Natural killer cell (primary cell): ENCODE results near the gene POC1B. TPM values are rescaled to one million over a fixed set of nuclear protein-coding genes. Genes with fewer than 3 reads are reported as not detected.

Experiments used
- ATAC-seq, 3 donors: fragments of 150-1000 bp in 2 of 3; fragments of 200-7000 bp in 1 of 3; cut with Tn5 transposase; 1 replicate in 1 of 3; 2 replicates in 2 of 3; pipeline ENCODE4 v1.10.0; 2021; ENCODE audit warnings: mild to moderate bottlenecking in 2 of 3, moderate library complexity in 2 of 3
- DNase-seq, 2 donors: peaks; one replicate each; pipeline versions ENCODE4 v3.0.0 to v3.0.0-alpha.2; 2013 to 2021; ENCODE audit warnings: mixed read lengths in 1 of 2
- H3K27ac ChIP-seq: one replicate; pipeline ENCODE4 v1.5.1; 2013; ENCODE audit warnings: mild to moderate bottlenecking, low read length
- H3K27me3 ChIP-seq: one replicate; pipeline ENCODE4 v1.6.1; 2013; ENCODE audit warnings: low read length; ENCODE audit not compliant: control insufficient read depth, insufficient read depth
- H3K36me3 ChIP-seq: one replicate; pipeline ENCODE4 v1.6.1; 2013; ENCODE audit warnings: low read length; ENCODE audit not compliant: control insufficient read depth, insufficient read depth
- H3K4me1 ChIP-seq: one replicate; pipeline ENCODE4 v1.6.1; 2013; ENCODE audit warnings: low read length; ENCODE audit not compliant: control insufficient read depth, insufficient read depth
- H3K4me3 ChIP-seq: one replicate; pipeline ENCODE4 v1.5.1; 2013; ENCODE audit warnings: low read length
- H3K9me3 ChIP-seq: one replicate; pipeline ENCODE4 v1.6.1; 2013; ENCODE audit warnings: low read length; ENCODE audit not compliant: control insufficient read depth, insufficient read depth
- H3K27ac Mint-ChIP-seq, 2 donors: one replicate each; pipeline ENCODE4 v1.8.0; 2022; ENCODE audit warnings: mild to moderate bottlenecking in 2 of 2, mixed read lengths in 2 of 2, moderate library complexity in 1 of 2
- H3K27me3 Mint-ChIP-seq, 2 donors: one replicate each; pipeline ENCODE4 v1.8.0; 2022; ENCODE audit warnings: low read depth in 2 of 2, mixed read lengths in 2 of 2
- H3K36me3 Mint-ChIP-seq: one replicate; pipeline ENCODE4 v1.8.0; 2022; ENCODE audit warnings: mixed read lengths
- H3K4me1 Mint-ChIP-seq, 2 donors: one replicate each; pipeline ENCODE4 v1.8.0; 2022; ENCODE audit warnings: mixed read lengths in 2 of 2
- H3K4me3 Mint-ChIP-seq: one replicate; pipeline ENCODE4 v1.8.0; 2022; ENCODE audit warnings: mild to moderate bottlenecking, moderate library complexity, mixed read lengths
- H3K9me3 Mint-ChIP-seq, 2 donors: one replicate each; pipeline ENCODE4 v1.8.0; 2022; ENCODE audit warnings: mixed read lengths in 2 of 2
- WGBS: methylation state at CpG from one replicate; pipeline ENCODE4 v1.1.7; 2013; ENCODE audit warnings: missing lambda C conversion rate; ENCODE audit not compliant: insufficient coverage; 5-methylcytosine and 5-hydroxymethylcytosine counted together
- intact Hi-C: fragments of 100-400 bp; cut with micrococcal nuclease; formaldehyde crosslinking; loops from one replicate; pipeline ENCODE4 v1.14.2; 2022
- total RNA-seq, 4 donors: library from RNA; stranded (reverse); fragments of 120-200 nt in 1 of 4; gene quantifications; one replicate each; pipeline versions ENCODE4 v1.2.3 to v1.2.4, GENCODE V29; 2013 to 2022
- TF ChIP-seq, protein P1 (sequence below): fragments of 200-600 bp; IDR thresholded peaks from one replicate; pipeline ENCODE4 v1.8.0; 2022; ENCODE audit warnings: antibody characterized with exemption

The POC1B gene
- total RNA-seq, 3 donors from 2014 or later (not counting 1 experiment from before 2014, with no cell fraction given) = 29.8 to 40.9 (median 38.0) TPM

DNA sequence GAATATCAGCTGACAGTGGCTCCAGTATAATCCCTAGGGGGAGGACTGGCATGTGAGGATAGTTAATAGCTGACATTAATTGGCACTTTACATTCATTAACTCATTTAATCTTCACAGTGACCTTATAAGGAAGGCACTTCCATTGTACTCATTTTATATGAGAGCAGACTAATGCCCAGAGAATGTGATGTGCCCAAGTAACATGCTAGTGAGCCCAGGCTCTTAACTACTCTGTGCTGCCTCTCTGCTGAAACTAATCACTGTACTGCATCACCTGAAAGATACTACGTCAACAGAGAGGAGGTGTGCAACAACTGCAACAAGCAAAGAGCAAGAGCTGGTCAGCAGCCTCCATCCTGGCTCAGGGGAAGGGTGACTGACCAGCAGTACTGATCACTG, 41.4 kb downstream of the POC1B start:
- no peaks in the 10 kb centered on the region for H3K27me3 Mint-ChIP-seq
- TF ChIP-seq, protein P1, sequence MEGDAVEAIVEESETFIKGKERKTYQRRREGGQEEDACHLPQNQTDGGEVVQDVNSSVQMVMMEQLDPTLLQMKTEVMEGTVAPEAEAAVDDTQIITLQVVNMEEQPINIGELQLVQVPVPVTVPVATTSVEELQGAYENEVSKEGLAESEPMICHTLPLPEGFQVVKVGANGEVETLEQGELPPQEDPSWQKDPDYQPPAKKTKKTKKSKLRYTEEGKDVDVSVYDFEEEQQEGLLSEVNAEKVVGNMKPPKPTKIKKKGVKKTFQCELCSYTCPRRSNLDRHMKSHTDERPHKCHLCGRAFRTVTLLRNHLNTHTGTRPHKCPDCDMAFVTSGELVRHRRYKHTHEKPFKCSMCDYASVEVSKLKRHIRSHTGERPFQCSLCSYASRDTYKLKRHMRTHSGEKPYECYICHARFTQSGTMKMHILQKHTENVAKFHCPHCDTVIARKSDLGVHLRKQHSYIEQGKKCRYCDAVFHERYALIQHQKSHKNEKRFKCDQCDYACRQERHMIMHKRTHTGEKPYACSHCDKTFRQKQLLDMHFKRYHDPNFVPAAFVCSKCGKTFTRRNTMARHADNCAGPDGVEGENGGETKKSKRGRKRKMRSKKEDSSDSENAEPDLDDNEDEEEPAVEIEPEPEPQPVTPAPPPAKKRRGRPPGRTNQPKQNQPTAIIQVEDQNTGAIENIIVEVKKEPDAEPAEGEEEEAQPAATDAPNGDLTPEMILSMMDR = no peak
- ATAC-seq (no peak), DNase-seq (no peak)
- Histone ChIP-seq H3K4me3 (no peak overlapping the region), H3K36me3 (peaks cover 9% of the 10 kb centered on the region), H3K9me3 (no peaks in the 10 kb centered on the region), H3K27me3 (no peaks in the 10 kb centered on the region), H3K4me1 (no peaks in the 10 kb centered on the region), H3K27ac (no peak overlapping the region)
- no peak overlapping the region for H3K27ac Mint-ChIP-seq
- no peaks in the 10 kb centered on the region for H3K36me3 Mint-ChIP-seq
- H3K9me3 Mint-ChIP-seq = no peaks in the 10 kb centered on the region
- intact Hi-C loops = no loop called here
- no peak overlapping the region for H3K4me3 Mint-ChIP-seq
- WGBS = 97% methylated on average over 1 of the region's 1 CpG
- peaks cover 5 to 16% of the 10 kb centered on the region in 2 donors for H3K4me1 Mint-ChIP-seq

DNA sequence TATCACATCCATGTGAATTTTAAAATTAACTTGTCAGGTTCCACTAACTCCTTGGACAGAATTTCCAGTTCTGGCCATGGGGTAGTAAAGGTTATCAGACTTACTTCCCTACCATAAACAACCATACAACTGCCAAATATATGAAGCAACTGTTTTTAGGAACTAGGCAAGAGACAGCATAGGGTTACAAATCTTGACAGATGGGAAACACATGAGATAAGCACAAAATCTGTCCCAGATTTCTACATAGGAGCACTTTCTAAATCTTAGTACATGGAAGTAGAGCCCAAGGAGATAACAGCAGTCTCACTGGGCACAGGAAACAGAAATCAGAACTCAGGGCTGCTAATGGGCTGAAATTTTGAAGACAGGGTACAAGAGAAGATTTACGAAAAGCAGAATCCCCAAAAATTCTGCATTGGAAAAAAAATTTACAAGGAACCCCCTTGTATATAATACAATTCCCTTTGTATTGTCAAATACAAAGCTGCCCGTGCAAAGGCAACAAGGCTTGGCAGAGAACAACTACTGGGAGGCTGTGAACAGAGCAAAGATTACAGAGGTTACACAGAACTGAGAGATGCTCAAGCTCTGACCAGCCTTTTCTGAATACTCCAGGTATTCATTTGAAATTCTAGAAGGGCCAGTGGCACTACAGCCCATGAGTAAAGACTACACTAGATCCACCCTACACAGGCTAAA, 44.5 kb downstream of the POC1B start:
- H3K36me3 Mint-ChIP-seq = no peaks in the 10 kb centered on the region
- 100% methylated on average over 2 of the region's 2 CpGs for WGBS
- no peak overlapping the region for H3K4me3 Mint-ChIP-seq
- Histone ChIP-seq H3K9me3 (no peaks in the 10 kb centered on the region), H3K27me3 (no peaks in the 10 kb centered on the region), H3K36me3 (no peaks in the 10 kb centered on the region), H3K4me3 (no peak overlapping the region), H3K27ac (no peak overlapping the region), H3K4me1 (peaks cover 12% of the 10 kb centered on the region)
- no peaks in the 10 kb centered on the region for H3K9me3 Mint-ChIP-seq
- H3K4me1 Mint-ChIP-seq = peaks cover 21 to 37% of the 10 kb centered on the region in 2 donors
- ATAC-seq (no peak), DNase-seq (no peak)
- intact Hi-C loops = no loop called here
- no peaks in the 10 kb centered on the region for H3K27me3 Mint-ChIP-seq
- no peak overlapping the region for H3K27ac Mint-ChIP-seq
- TF ChIP-seq, protein P1 = no peak

DNA sequence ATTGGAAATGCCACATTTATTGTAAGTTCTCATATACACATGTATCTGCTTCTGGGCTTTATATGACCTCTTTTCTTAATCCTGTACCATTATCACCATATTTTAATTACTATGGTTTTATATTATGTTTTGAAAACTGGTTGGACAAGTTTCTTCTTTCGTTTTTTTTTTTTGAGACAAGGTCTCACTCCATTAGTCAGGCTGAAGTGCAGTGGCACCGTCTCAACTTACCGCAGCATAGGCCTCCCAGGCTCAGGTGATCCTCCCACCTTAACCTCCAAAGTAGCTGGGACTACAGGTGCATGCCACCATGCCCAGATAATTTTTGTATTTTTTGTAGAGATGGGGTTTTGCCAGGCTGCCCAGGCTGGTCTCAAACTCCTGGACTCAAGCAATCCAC, 45.9 kb downstream of the POC1B start:
- no peaks in the 10 kb centered on the region for H3K9me3 Mint-ChIP-seq
- TF ChIP-seq, protein P1 = no peak
- no peaks in the 10 kb centered on the region for H3K27me3 Mint-ChIP-seq
- no peaks in the 10 kb centered on the region for H3K27me3 ChIP-seq
- peaks cover 12% of the 10 kb centered on the region for H3K4me1 ChIP-seq
- intact Hi-C loops = no loop called here
- 98% methylated on average over 3 of the region's 3 CpGs for WGBS
- H3K36me3 ChIP-seq = no peaks in the 10 kb centered on the region
- H3K36me3 Mint-ChIP-seq = no peaks in the 10 kb centered on the region
- no peak for DNase-seq
- no peak for ATAC-seq
- no peak overlapping the region for H3K4me3 ChIP-seq
- no peaks in the 10 kb centered on the region for H3K9me3 ChIP-seq
- peaks cover 20 to 37% of the 10 kb centered on the region in 2 donors for H3K4me1 Mint-ChIP-seq
- no peak overlapping the region for H3K4me3 Mint-ChIP-seq
- no peak overlapping the region for H3K27ac Mint-ChIP-seq
- no peak overlapping the region for H3K27ac ChIP-seq
